ENCODE data around the gene P3H4. TPM values are rescaled to one million over a fixed set of nuclear protein-coding genes. Genes with fewer than 3 reads are reported as not detected.

P3H4 gene
- total RNA-seq, 4 donors from 2014 or later: 24.5 to 59.2 (median 34.9) TPM

DNA sequence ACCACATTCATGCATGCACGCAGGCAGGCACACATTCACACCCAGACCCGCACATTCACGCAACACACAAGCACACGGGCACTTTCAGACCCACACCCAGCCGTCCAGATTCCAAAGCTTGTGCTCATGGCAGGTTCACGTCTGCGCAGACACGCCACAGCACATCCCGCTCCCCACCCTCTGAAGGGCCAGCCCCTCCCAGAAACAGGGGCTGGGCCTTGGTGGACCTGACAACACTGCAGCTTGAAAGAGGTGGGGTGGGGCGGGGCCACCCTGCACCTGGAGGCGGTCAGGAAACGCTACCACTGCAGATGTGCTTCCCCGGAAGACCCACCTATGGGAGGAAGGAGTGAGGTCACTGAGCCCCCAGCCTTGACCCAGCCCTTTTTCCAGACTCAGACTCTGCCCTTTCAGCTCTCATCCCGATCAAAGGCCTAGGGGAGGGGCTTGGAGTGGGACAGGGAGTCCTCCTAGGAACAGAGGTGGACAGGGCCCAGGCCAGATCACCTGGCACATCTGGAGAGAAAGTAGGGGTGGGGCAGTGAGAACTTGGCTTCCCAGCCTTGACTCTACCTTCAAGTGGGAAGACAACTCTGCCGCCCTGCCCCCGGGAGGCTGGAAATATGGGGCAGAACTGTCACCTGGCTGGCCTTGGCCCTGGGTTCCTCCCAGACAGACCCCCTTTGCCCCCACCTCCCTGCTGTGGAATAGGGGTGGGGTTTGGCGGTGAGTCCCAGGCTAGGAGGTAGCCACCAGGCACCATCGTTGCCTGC lies 11.0 kb downstream of the P3H4 start:
- peak overlapping the region; percentile 89 to 93 (median 93) for H3K27ac ChIP-seq
- peak; percentile 92 to 94 for DNase-seq
- no peaks in the 10 kb centered on the region for H3K9me3 ChIP-seq
- no peak for TF ChIP-seq CTCF (IDR thresholded peaks at IDR 0.05)
- peak in 1 of 2 donors; percentile 47 for TF ChIP-seq POLR2A (IDR thresholded peaks at IDR 0.05)
- H3K4me1 ChIP-seq: peaks cover 14 to 21% of the 10 kb centered on the region in 2 donors
- intact Hi-C loops (cut with DNase I): no loop called here
- no peaks in the 10 kb centered on the region for H3K27me3 ChIP-seq
- no peak overlapping the region for H3K4me3 ChIP-seq (replicated peaks in 1 of 3)
- H3K36me3 ChIP-seq: no peaks in the 10 kb centered on the region
- WGBS, 2 donors: 17 to 21% methylated on average over 16 to 18 of the region's 18 CpGs

DNA sequence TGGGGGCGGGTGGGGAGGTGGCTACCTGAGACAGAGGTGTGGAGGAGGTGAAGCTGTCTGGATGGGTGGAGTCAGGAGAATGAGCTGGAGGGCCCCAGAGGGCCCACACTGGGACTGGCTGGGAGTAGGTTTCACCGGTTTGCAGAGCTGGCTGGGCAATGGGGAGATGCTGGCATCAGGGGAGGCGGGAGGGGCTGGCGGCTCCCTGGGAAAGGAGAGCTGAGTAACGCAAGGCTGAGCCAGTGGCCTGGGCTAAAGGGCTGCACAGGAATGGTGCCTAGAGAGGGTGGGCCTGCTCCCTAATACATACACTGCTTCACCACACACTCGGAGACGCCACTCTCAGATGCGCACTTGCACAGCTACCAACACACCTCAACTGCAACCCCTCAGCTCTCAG lies 12.4 kb downstream of the P3H4 start:
- no peaks in the 10 kb centered on the region for H3K27me3 ChIP-seq
- no peak overlapping the region for H3K4me3 ChIP-seq (replicated peaks in 1 of 3)
- peaks cover 14 to 24% of the 10 kb centered on the region in 2 donors for H3K4me1 ChIP-seq
- 85 to 87% methylated on average over 7 to 8 of the region's 8 CpGs for WGBS, 2 donors
- intact Hi-C loops (cut with DNase I): no loop called here
- no peaks in the 10 kb centered on the region for H3K9me3 ChIP-seq
- H3K36me3 ChIP-seq: no peaks in the 10 kb centered on the region
- DNase-seq: peak in 1 of 2 donors; percentile 21
- peak overlapping the region in 1 of 3 donors; percentile 93 for H3K27ac ChIP-seq
- TF ChIP-seq CTCF (IDR thresholded peaks at IDR 0.05): no peak
- TF ChIP-seq POLR2A (IDR thresholded peaks at IDR 0.05): no peak

- Histone ChIP-seq H3K36me3 (no peaks in the 10 kb centered on the region), H3K4me1 (peaks cover 32 to 44% of the 10 kb centered on the region in 2 donors), H3K4me3 (replicated peaks in 1 of 3) (no peak overlapping the region), H3K9me3 (no peaks in the 10 kb centered on the region), H3K27me3 (no peaks in the 10 kb centered on the region), H3K27ac (no peak overlapping the region)
- intact Hi-C loops (cut with DNase I): no loop called here
- TF ChIP-seq CTCF (IDR thresholded peaks at IDR 0.05) (no peak), POLR2A (IDR thresholded peaks at IDR 0.05) (no peak)
- WGBS, 2 donors: 77 to 80% methylated on average over 3 of the region's 3 CpGs
- DNase-seq: no peak
Observed at GRCh38 chr17:41797377-41797776, 14.4 kb downstream of the P3H4 start.

DNA sequence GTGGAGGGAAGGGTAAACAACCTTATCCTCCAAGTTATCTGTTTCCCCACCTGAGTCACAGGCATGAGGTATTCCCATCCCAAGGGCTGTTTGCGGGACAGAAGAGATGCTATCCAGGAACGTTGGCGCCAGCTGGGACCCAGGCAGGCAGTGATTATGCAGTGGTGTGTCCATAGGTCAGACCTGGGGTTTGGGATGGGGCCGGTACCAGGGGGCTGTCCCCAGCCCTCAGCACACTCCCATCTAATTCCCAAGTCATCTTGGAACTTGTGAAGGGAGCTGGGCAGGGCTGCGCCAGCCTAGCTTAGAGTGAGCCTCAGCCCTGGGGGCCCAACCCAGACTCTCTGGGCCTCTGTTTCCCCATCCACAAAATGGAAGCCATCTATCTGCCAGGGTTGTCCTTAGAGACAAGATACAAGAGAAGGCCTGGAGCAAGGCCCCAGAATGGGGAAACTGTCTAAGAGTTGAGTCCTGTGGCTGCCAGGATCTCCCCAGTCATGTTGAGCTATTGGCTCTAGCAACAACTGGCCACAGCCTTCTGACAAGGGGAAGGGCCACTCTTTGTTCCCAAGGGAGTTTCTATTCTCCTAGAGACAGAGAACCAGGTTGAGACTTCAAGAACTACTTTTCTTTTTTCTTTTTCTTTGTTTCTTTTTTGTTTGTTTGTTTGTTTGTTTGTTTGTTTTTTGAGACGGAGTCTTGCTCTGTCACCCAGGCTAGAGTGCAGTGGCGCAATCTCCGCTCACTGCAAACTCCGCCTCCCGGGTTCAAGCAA lies 15.4 kb downstream of the P3H4 start:
- Histone ChIP-seq H3K27me3 (no peaks in the 10 kb centered on the region), H3K4me3 (replicated peaks in 1 of 3) (no peak overlapping the region), H3K27ac (no peak overlapping the region), H3K9me3 (no peaks in the 10 kb centered on the region), H3K4me1 (peaks cover 39 to 48% of the 10 kb centered on the region in 2 donors), H3K36me3 (no peaks in the 10 kb centered on the region)
- TF ChIP-seq POLR2A (IDR thresholded peaks at IDR 0.05) (no peak), CTCF (IDR thresholded peaks at IDR 0.05) (no peak)
- no peak for DNase-seq
- WGBS, 2 donors: 91 to 94% methylated on average over 9 to 10 of the region's 10 CpGs
- intact Hi-C loops (cut with DNase I): no loop called here

GRCh38 chr17:41794540-41794975 lies 17.2 kb downstream of the P3H4 start:
- 95 to 100% methylated on average over 5 of the region's 5 CpGs for WGBS, 2 donors
- Histone ChIP-seq H3K4me3 (replicated peaks in 1 of 3) (no peak overlapping the region), H3K27me3 (no peaks in the 10 kb centered on the region), H3K9me3 (no peaks in the 10 kb centered on the region), H3K36me3 (no peaks in the 10 kb centered on the region), H3K4me1 (peaks cover 28 to 35% of the 10 kb centered on the region in 2 donors), H3K27ac (peak overlapping the region in 1 of 3 donors; percentile 91)
- no peak for DNase-seq
- intact Hi-C loops (cut with DNase I): no loop called here
- TF ChIP-seq CTCF (IDR thresholded peaks at IDR 0.05): no peak
- no peak for TF ChIP-seq POLR2A (IDR thresholded peaks at IDR 0.05)

Measured in thyroid gland (tissue), 4 donors.